Measurements from ENCODE around the gene ATG4D.

- TF ChIP-seq CTCF (conservative IDR thresholded peaks at IDR 0.05; ENCODE audit: low read depth in 2 of 2) (no peak), EZH2 (IDR thresholded peaks at IDR 0.05; ENCODE audit: low read depth, unreplicated experiment) (no peak), EZH2phosphoT487 (IDR thresholded peaks at IDR 0.05; ENCODE audit: unreplicated experiment) (no peak), CREB1 (CRISPR knock-in tag; IDR thresholded peaks at IDR 0.05; ENCODE audit: low read depth) (no peak), REST (IDR thresholded peaks at IDR 0.05; ENCODE audit: unreplicated experiment) (no peak), POLR2AphosphoS5 (IDR thresholded peaks at IDR 0.05; ENCODE audit: low read depth) (no peak), ETS1 (IDR thresholded peaks at IDR 0.05) (no peak), ZNF331 (CRISPR knock-in tag; IDR thresholded peaks at IDR 0.05; ENCODE audit: low read depth) (no peak), STAT1 (IDR thresholded peaks at IDR 0.05; ENCODE audit: unreplicated experiment) (no peak), ZNF462 (CRISPR knock-in tag; IDR thresholded peaks at IDR 0.05) (no peak)
Observed at GRCh38 chr19:10553943-10554381, 10.3 kb downstream of the ATG4D start.

All from GM23338 (cell line).